Astrocyte (in vitro differentiated cells and primary cell): ENCODE measurements around the gene ZNF341.

ENCODE experiments used
- EZH2 ChIP-seq: IDR thresholded peaks from 2 replicates; pipeline ENCODE4 v1.6.1; 2012; ENCODE audit warnings: mild to moderate bottlenecking, low read length, inconsistent platforms; ENCODE audit not compliant: insufficient read depth
- TF ChIP-seq, protein P1 (sequence below): IDR thresholded peaks from 2 replicates; pipeline ENCODE4 v1.5.1; 2011; ENCODE audit warnings: low read depth, mild to moderate bottlenecking, inconsistent platforms, low read length, moderate library complexity; ENCODE audit not compliant: insufficient read depth

- no peak for TF ChIP-seq EZH2
- TF ChIP-seq, protein P1, sequence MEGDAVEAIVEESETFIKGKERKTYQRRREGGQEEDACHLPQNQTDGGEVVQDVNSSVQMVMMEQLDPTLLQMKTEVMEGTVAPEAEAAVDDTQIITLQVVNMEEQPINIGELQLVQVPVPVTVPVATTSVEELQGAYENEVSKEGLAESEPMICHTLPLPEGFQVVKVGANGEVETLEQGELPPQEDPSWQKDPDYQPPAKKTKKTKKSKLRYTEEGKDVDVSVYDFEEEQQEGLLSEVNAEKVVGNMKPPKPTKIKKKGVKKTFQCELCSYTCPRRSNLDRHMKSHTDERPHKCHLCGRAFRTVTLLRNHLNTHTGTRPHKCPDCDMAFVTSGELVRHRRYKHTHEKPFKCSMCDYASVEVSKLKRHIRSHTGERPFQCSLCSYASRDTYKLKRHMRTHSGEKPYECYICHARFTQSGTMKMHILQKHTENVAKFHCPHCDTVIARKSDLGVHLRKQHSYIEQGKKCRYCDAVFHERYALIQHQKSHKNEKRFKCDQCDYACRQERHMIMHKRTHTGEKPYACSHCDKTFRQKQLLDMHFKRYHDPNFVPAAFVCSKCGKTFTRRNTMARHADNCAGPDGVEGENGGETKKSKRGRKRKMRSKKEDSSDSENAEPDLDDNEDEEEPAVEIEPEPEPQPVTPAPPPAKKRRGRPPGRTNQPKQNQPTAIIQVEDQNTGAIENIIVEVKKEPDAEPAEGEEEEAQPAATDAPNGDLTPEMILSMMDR: no peak
These were observed 89.6 kb downstream of the ZNF341 start for GRCh38 chr20:33821270-33821836.
